ENCODE data around the gene MIEF1.
"Not testable (repeated sequence)": the region's sequence is repeated elsewhere in the genome, so short reads cannot be mapped to it uniquely, and the experiment has no call there.

Gene MIEF1

DNA sequence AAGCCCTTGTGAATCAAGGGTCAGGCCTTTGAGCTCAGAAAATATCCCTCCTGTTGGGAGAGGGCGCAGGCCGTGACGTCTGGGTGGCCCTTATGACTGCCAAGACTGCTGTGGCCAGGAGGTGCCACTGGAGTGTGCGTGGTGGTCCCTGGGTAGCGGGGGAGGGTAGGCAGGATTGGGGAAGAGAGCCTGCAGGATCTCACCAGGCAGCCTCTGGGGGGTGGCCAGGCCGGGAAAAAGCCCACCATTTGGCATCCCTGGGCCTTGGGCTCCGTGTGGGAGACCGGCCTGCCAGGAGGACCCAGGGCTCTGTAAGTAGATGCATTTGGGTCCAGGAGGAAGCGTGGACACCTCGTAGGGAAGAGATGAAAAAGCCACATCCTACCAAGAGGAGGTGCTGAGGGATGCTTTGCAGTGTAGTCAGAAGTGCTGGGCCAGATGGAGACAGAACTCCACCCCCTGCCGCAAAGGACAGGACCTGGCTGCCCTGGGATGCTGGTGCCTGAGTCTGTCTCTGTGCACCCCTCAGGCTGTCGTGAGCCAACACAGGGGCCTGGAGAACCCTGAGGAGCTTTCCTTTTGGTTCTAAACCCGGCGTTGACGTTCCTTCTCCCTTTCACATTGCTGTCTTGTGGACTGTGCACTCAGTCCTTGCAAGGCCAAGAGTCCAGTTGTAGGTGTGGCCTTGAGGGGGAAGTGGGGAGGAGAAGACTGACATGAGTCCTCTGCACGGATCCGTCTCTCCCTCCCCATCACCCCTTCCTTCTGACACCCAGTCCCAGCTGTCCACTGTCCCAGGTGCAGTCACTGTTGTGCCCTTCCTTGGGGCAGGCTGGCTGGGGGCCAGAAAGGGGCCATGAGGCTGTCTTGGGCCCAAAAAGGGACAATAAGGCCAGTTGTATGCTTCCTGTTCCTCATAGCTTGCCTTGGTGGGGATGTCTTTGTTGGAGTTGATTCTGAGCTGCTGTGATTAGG, 12.7 kb upstream of the MIEF1 start:
- DNase-seq (ENCODE audit: low read depth, low spot score): no peak

DNA sequence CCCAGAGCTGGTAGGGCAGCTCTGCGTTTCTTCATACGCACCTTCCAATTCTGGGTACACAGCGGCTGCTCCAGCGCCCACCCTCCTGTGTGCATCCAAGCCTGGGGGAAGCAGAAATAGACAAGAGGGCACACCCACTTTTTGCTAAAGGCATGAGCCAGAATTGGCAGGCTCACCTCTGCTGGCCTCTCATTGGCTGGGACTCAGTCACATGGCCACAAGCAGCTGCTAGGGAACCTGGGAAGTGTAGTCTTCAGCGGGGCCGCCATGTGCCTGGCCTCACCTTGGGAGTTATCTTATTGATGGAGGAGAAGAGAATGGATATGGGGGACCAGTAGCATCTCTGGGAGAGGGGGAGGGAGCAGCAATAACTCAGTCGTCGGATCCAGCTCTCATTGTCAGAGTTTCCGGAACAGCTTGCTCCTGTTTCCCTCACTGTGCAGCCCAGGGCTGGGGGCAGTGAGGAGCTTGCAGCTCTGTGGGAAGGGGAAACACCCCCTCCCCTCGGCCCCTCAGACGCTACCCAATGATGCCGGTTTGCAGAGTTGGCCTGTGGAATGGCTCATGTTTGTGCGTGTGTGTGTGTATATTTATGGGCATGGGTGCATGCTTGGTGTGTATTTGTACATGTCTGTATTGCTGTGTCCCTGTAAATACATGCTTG, 11.8 kb upstream of the MIEF1 start:
- DNase-seq (ENCODE audit: low read depth, low spot score): peak; percentile 80

DNA sequence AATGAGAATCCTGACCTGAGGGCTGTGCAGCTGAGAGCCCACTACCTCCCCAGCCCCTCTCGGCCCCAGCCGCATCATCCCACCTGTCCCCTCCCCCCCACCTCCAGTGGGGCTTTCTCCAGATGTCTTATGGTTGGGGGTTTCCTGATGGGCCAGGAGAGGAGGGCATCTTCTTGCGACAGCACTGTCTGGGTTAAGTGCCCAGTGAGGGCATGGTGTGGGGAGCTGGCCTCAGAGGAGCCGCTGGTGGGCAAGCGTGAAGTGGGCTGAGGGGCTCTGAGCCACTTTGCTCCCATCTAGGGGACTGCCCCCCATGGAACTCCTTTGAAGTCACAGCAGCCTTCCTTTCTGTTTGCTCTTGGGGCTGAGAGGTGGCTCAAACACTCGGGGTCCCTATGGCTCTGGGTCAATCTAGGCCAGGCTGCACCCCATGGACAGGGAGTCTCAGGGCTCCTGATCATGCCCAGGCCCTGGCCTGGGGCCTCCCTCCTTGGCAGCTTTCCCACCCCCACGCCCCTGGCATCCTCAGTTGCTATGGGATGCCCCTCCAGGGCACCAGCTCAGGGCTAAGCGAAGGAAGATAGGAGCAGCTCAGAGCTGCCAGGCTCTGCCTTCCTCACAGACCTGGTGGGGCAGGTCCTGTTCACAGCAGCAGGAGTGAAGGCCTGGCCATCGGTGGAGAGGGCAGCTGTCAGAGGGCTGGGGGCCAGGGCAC, 11.0 kb upstream of the MIEF1 start:
- DNase-seq (ENCODE audit: low read depth, low spot score): no peak

DNA sequence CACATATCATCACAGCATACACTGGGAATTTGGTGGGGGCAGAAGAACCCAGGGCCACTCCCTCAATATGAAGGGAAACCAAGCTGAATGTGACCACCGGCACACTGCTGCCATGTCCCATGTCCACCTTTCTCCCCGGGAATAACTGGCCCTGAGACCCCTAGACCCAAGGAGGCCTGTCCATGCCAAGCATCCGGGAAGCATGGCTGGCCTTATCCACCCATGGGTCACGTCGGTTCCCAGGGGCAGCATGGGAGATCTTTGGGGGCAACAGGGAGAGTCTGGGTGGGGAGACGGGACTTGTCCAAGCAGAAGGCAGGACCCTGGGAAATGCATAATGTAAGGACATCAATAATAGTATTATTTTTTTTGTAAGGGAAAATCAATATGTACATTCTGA, 10.4 kb upstream of the MIEF1 start:
- no peak for DNase-seq (ENCODE audit: low read depth, low spot score)

DNA sequence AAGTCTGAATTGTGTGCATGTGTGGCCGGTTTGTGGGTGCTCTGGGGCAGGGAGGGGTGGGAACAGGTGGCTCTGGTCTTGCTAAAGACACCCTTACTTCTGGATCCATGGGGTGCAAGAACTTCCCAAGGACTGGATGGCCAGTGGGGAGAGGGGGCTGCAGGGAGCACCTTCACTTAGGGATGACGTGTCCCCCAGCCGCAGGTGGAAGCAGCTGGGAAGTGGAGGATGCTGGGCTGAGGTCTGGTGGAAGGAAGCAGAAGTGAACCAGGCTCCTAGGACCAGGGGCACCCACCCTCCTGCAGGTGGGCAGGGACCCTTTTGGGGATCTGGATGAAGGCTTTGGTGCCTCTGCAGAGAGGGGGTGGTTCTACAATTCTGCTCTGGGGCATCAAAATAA, 9.9 kb upstream of the MIEF1 start:
- no peak for DNase-seq (ENCODE audit: low read depth, low spot score)

DNA sequence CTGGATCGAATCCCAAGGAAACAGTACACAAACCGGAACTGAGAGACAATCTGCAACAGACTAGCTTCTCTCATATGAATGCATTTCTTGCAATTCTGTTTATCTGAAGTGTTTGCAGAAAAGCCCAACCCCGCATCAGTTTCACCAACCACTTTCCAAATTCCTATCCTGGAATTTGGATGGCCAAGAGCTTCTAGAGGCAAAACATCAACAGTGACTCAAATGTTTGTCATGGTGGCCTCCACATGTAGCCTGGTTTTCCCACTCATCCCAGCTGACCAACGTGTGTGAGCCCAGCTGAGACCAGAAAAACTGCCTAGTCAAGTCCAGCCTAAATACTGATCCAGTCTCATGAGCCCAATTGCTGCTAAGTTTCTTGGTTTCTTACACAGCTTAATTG, 8.3 kb upstream of the MIEF1 start:
- DNase-seq (ENCODE audit: low read depth, low spot score): peak; percentile 87

DNA sequence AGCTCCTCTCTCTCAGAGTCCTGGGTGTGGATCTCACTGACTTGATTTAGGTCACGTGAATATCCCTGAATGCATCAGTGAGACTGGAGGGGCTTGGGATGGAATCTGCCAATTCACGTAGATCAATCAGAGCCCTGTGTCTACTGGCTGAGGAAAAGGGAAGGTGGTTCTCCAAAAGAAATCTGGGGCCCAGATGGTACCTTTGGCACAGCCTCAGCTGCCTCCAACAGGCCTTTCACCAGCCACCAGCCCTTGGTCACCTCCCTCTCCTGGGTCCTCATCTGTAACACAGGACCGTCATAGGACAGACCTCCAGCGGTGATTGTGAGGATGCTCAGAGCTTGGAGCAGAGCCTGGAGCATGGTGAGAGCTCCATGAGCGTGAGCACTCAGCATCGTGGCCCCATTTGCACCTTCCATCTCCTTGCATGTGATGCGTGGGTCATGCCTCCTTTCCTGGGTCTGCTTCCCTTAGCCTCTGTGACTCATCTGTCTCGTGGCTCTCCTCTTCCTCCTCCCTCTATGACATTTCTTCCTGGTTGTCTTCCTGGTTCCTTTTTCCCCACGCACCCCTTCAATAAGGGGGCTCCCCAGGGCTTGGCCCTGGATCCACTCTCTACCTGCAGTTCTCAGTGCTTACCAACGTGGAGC, 7.5 kb upstream of the MIEF1 start:
- DNase-seq (ENCODE audit: low read depth, low spot score): no peak

DNA sequence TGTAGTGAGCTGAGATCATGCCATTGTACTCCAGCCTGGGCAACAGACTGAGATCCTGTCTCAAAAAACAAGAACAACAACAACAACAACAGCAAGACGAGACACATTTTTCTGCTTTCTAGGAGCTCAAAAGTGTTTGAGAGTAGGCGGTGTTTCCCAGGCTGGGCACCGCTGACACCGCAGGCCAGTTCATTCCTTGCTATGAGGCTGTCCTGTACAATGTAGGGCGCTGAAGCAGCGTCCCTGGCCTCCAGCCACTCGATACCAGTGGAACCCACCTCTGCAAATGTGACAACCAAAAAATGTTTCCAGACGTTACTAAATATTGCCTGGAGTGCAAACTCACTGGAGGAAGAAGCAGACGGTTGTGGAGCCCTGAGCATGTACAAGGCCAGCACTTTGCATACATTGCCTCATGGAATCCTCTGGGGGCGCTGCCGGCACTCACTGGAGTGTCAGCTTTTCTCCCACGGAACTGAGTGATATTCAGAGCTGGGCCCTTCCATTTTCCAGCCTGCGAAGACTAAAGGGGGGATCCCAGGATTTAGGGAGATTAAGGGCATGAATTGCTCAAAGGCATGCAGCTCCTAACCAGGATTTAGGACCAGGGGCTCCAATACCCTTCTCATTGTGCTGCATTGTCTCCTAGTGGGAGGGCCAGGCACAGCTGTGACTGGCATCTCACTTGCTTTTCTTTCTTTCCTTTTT, 5.8 kb upstream of the MIEF1 start:
- DNase-seq (ENCODE audit: low read depth, low spot score): peak; percentile 79

DNA sequence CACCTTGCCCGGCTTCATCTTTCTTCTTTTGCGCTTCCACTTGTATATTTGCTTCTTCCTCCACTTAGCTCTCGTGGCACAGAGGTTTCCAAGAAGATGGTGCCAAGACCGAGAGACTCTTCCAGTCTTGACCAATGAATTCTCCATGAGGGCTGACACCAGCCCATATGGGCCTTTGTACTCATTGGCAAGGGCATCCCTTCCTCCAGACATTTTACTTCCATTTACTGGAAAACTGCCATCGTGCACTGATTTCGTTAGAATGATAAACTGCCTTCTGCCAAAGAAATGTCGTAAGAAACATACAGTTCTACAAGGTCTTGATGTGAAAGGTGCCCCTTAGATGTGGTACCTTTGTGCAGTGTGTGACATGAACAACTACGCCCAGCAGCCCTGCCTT, 4.7 kb upstream of the MIEF1 start:
- DNase-seq (ENCODE audit: low read depth, low spot score): no peak

DNA sequence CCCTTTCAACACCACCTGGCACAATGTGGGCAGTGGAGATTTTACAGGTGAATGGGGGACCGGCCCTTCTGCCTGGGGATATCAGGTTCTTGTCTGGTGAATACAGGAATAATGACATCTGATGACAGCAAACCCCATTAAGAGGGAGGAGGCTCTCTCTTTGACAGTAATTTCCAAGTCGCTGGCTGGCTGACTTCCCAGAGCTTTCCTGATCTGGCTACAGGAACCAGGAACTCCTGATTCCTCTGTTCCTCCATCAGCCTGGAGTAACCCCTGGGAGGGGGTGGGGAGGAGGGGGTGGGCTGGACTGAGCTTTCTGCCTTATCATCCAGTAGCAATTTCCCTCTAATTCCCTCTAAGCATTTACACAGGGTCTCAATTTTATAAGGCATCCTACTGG, 3.7 kb upstream of the MIEF1 start:
- DNase-seq (ENCODE audit: low read depth, low spot score): no peak

DNA sequence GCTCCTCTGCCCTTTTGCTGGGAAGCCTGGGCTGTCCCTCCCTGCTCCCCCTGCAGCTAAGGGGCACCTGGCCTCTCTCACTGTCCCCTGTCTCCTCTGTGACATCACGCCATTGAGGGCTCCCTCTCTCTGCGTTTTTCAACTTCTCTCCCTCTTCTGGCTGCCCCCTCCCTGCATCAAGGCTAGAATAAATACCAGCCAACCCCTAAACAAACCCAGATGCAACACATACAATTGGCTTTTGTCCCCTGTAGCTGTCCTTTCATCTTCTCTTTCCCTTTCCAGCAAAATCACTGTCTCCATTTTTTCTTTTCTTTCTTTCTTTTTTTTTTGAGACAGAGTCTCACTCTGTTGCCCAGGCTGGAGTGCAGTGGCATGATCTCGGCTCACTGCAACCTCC, 3.3 kb upstream of the MIEF1 start:
- DNase-seq (ENCODE audit: low read depth, low spot score): no peak

DNA sequence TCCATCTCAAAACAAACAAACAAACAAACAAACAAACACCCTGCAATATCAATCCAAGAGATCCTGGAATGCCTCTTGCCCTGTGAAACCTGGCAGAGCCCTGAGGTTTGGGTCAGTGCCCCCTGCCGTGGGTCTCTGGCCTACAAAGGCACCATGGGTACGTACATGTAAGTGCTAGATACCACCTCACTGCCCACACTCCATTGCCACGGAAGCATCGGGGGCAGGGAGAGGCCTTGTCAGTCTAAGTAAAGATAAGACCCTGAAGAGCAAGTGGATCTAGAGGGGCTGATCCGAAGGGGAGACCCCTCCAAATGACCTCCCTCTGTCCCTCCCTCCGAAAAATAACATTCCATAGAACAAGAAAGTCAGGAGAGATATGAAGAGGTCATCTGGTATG, 2.0 kb upstream of the MIEF1 start:
- no peak for DNase-seq (ENCODE audit: low read depth, low spot score)

DNA sequence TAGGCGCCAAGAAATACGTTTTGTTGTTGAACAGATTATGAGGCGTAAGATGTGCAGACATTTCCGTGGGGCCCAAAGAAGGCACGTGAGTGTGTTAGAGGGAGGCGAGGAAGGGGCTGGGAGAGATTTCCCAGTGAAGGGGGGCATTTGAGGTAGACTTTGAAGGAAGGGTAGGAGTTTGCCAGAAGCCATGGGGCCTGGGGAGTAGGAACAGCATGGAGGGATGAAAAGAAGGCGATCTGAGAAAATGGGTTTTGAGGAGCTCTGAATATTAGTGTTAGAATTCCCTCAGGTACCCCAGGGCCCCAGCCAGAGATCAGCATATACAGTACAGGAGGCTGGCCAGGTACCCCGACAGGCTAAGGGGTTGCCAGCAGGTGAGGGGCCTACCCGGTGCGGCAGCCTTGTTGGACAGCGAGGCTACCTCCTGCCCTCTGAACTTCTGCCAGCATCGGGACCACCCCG, 414 bp upstream of the MIEF1 start:
- DNase-seq (ENCODE audit: low read depth, low spot score): no peak

DNA sequence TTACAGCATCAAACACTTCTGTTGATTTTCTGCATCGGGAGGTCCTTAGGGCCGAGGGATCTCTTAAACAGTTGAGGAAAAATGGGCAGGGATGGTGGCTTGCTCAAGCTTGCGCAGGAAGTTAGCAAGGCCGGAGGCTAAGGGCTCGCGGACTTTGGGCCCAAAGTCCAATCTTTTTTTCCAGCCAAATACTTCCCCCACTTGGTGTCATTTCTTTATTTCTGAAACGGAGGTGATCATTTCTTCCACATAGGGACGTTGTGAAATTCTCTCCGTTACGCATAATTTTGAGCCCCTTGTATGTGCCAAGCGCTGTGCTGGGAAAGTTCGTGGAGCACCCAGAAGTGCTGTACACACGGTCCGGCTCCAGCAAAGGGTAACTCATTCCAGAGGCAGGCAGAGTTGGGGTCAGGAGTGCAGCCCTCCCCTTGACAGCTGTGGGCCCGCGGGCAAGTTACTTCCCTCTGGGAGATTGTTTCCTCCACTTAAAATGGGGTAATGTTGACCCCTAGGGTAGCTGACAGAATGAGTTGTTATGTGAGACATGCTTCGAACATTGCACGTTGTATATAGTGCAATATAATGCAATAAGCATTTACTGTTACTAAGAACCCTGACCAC, 809 bp downstream of the MIEF1 start:
- DNase-seq (ENCODE audit: low read depth, low spot score): no peak

DNA sequence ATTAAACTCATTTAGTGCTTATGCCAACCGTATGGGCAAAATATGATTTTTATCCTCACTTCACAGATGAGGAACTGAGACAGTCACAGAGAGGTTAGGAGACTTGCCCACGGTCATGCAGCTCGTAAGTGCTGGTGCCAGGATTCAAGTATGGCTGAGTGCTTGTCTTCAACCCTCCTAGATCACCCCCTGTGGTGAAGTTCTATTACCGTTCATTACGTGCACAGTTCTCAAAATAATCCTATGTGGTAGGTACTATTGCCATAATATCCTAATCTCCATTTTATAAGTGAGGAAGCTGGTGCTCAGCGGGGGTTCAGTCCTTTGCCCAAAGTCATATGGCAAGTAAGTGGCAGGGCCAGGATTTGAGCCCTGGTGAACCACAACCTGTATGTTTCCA, 1.5 kb downstream of the MIEF1 start:
- DNase-seq (ENCODE audit: low read depth, low spot score): no peak

DNA sequence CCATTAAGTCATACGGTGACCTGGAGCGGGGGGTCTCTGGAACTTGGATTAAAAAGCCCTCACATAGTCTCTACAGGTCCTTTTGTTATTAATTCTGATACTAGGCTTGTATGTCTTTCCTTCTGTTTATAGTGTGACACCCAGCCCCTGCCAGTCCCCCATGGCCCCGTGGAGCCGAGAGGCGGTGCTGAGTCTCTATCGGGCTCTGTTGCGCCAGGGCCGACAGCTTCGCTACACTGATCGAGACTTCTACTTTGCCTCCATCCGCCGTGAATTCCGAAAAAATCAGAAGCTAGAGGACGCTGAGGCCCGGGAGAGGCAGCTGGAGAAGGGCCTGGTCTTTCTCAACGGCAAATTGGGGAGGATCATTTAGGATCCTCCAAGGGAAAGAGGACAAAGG, 2.0 kb downstream of the MIEF1 start:
- DNase-seq (ENCODE audit: low read depth, low spot score): no peak

DNA sequence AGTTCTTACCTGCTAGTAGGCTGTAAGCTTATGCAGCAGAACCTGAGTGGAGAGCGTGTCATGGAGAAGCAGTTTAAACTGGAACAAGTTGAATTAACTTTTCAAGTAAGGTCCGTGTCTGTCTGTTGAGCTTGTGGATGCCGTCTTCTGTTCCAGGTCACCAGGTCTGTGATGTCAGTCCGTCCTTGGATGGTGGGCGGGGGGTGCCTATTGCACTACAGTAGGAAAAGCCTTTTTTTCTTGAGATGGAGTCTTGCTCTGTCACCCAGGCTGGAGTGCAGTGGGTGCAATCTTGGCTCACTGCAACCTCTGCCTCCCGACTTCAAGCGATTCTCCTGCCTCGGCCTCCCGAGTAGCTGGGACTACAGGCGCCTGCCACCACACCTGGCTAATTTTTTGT, 4.9 kb downstream of the MIEF1 start:
- DNase-seq (ENCODE audit: low read depth, low spot score): not testable (repeated sequence)

DNA sequence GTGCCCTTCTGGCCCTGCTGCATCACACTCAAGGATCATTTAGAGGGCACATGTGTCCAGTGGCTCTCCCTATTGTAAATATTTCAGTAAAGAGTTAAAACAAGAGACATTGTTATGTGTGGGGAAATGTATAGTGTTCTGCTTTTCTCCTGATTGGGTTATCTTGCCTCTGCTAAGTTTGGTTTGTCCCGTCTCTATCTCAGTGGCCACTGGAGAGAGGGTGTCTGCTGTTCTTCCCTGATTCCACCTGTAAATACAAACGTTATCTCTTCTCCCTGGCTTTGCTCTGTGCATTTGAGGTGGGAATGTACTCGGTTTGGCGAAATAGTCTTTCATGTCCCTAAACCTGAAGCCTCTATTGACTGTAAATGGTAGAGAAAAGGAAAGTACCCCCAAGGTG, 6.3 kb downstream of the MIEF1 start:
- no peak for DNase-seq (ENCODE audit: low read depth, low spot score)

DNA sequence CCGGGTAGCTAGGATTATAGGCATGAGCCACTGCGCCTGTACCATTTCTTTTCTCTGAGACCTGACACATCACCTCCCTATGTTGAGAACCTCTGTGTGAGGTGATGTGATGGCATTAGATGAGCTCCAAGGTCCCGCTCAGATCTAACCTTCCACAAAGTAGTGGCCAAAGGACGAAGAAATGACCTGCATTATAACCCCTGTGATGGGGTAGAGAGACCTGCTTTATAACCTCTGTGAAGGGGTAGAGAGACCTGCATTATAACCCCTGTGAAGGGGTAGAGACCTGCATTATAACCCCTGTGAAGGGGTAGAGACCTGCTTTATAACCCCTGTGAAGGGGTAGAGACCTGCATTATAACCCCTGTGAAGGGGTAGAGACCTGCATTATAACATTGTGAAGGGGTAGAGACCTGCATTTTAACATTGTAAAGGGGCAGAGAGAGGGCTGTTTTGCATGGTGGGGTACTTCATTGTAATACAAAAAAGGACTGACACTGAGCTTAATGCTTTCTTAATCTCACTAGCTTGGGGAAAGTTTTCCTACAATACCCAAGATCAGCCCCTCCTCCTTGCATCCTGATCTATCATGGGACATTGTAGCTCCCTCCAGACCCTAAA, 8.5 kb downstream of the MIEF1 start:
- no peak for DNase-seq (ENCODE audit: low read depth, low spot score)

DNA sequence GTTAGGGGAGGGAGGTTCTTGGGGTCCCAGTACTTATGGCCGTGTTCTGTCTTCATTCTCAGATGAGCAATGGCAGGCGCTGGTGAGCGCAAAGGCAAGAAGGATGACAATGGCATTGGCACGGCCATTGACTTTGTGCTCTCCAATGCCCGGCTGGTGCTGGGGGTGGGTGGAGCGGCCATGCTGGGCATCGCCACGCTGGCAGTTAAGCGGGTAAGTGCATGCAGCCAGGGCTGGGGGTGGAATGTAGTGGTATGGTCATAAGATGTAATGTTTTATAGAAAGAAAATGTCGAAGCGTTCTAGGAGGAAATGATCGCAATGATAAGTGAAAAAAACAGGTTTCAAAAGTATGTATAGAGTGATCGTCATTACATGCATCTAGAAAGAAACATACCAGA, 9.1 kb downstream of the MIEF1 start:
- no peak for DNase-seq (ENCODE audit: low read depth, low spot score)
